Measurements from ENCODE around the gene LILRA1. TPM values are rescaled to one million over a fixed set of nuclear protein-coding genes. Genes with fewer than 3 reads are reported as not detected.
"Not testable (repeated sequence)": the region's sequence is repeated elsewhere in the genome, so short reads cannot be mapped to it uniquely, and the experiment has no call there.

LILRA1 gene
- total and polyA plus RNA-seq, 2 donors, result 0.32 to 0.33 TPM

GRCh38 chr19:54595680-54596436, 2.4 kb downstream of the LILRA1 start:
- WGBS, result 92% methylated on average over 26 of the region's 26 CpGs
- not testable (repeated sequence) for H3K36me3 ChIP-seq (ENCODE audit: control insufficient read depth in 2 of 2, insufficient read depth in 2 of 2, low read length in 1 of 2); H3K27me3 ChIP-seq (ENCODE audit: control insufficient read depth in 2 of 2, insufficient read depth in 1 of 2, low read length in 1 of 2); H3K9me3 ChIP-seq (ENCODE audit: control insufficient read depth in 2 of 2, insufficient read depth in 1 of 2, low read length in 1 of 2); H3K4me1 ChIP-seq (ENCODE audit: control insufficient read depth in 2 of 2, insufficient read depth in 2 of 2, low read length in 2 of 2); H3K27ac ChIP-seq (ENCODE audit: low read depth in 1 of 2, low read length in 1 of 2); DNase-seq (ENCODE audit: low read depth in 6 of 9, low spot score in 9 of 9); H3K4me3 ChIP-seq (ENCODE audit: low read length in 2 of 2)

- WGBS, result 84% methylated on average over 5 of the region's 5 CpGs
- Histone ChIP-seq H3K4me1 (ENCODE audit: control insufficient read depth in 2 of 2, insufficient read depth in 2 of 2, low read length in 2 of 2) (no peaks in the 10 kb centered on the region), H3K4me3 (ENCODE audit: low read length in 2 of 2) (no peak overlapping the region), H3K36me3 (ENCODE audit: control insufficient read depth in 2 of 2, insufficient read depth in 2 of 2, low read length in 1 of 2) (no peaks in the 10 kb centered on the region), H3K27me3 (ENCODE audit: control insufficient read depth in 2 of 2, insufficient read depth in 1 of 2, low read length in 1 of 2) (no peaks in the 10 kb centered on the region), H3K9me3 (ENCODE audit: control insufficient read depth in 2 of 2, insufficient read depth in 1 of 2, low read length in 1 of 2) (no peaks in the 10 kb centered on the region), H3K27ac (ENCODE audit: low read depth in 1 of 2, low read length in 1 of 2) (no peak overlapping the region)
- DNase-seq (ENCODE audit: low read depth in 6 of 9, low spot score in 9 of 9), result no peak
These were observed 6.8 kb downstream of the LILRA1 start for GRCh38 chr19:54600212-54600611.

- no peak for DNase-seq (ENCODE audit: low read depth in 6 of 9, low spot score in 9 of 9)
- 83% methylated on average over 4 of the region's 4 CpGs for WGBS
- no peaks in the 10 kb centered on the region for H3K9me3 ChIP-seq (ENCODE audit: control insufficient read depth in 2 of 2, insufficient read depth in 1 of 2, low read length in 1 of 2)
- H3K27ac ChIP-seq (ENCODE audit: low read depth in 1 of 2, low read length in 1 of 2), result no peak overlapping the region
- H3K36me3 ChIP-seq (ENCODE audit: control insufficient read depth in 2 of 2, insufficient read depth in 2 of 2, low read length in 1 of 2), result no peaks in the 10 kb centered on the region
- no peaks in the 10 kb centered on the region for H3K27me3 ChIP-seq (ENCODE audit: control insufficient read depth in 2 of 2, insufficient read depth in 1 of 2, low read length in 1 of 2)
- H3K4me3 ChIP-seq (ENCODE audit: low read length in 2 of 2), result no peak overlapping the region
- no peaks in the 10 kb centered on the region for H3K4me1 ChIP-seq (ENCODE audit: control insufficient read depth in 2 of 2, insufficient read depth in 2 of 2, low read length in 2 of 2)
These were observed 12.8 kb downstream of the LILRA1 start for GRCh38 chr19:54606230-54606629.

GRCh38 chr19:54606891-54607784, 13.7 kb downstream of the LILRA1 start:
- 89% methylated on average over 16 of the region's 16 CpGs for WGBS
- Histone ChIP-seq H3K4me1 (ENCODE audit: control insufficient read depth in 2 of 2, insufficient read depth in 2 of 2, low read length in 2 of 2) (no peaks in the 10 kb centered on the region), H3K36me3 (ENCODE audit: control insufficient read depth in 2 of 2, insufficient read depth in 2 of 2, low read length in 1 of 2) (no peaks in the 10 kb centered on the region), H3K27ac (ENCODE audit: low read depth in 1 of 2, low read length in 1 of 2) (no peak overlapping the region), H3K4me3 (ENCODE audit: low read length in 2 of 2) (no peak overlapping the region), H3K27me3 (ENCODE audit: control insufficient read depth in 2 of 2, insufficient read depth in 1 of 2, low read length in 1 of 2) (no peaks in the 10 kb centered on the region), H3K9me3 (ENCODE audit: control insufficient read depth in 2 of 2, insufficient read depth in 1 of 2, low read length in 1 of 2) (no peaks in the 10 kb centered on the region)
- no peak for DNase-seq (ENCODE audit: low read depth in 6 of 9, low spot score in 9 of 9)

GRCh38 chr19:54607785-54608150, 14.3 kb downstream of the LILRA1 start:
- Histone ChIP-seq H3K4me1 (ENCODE audit: control insufficient read depth in 2 of 2, insufficient read depth in 2 of 2, low read length in 2 of 2) (no peaks in the 10 kb centered on the region), H3K36me3 (ENCODE audit: control insufficient read depth in 2 of 2, insufficient read depth in 2 of 2, low read length in 1 of 2) (no peaks in the 10 kb centered on the region), H3K27me3 (ENCODE audit: control insufficient read depth in 2 of 2, insufficient read depth in 1 of 2, low read length in 1 of 2) (no peaks in the 10 kb centered on the region), H3K4me3 (ENCODE audit: low read length in 2 of 2) (no peak overlapping the region), H3K9me3 (ENCODE audit: control insufficient read depth in 2 of 2, insufficient read depth in 1 of 2, low read length in 1 of 2) (no peaks in the 10 kb centered on the region), H3K27ac (ENCODE audit: low read depth in 1 of 2, low read length in 1 of 2) (no peak overlapping the region)
- WGBS, result 82% methylated on average over 5 of the region's 5 CpGs
- no peak for DNase-seq (ENCODE audit: low read depth in 6 of 9, low spot score in 9 of 9)

- H3K9me3 ChIP-seq (ENCODE audit: control insufficient read depth in 2 of 2, insufficient read depth in 1 of 2, low read length in 1 of 2), result no peaks in the 10 kb centered on the region
- H3K4me3 ChIP-seq (ENCODE audit: low read length in 2 of 2), result no peak overlapping the region
- no peaks in the 10 kb centered on the region for H3K36me3 ChIP-seq (ENCODE audit: control insufficient read depth in 2 of 2, insufficient read depth in 2 of 2, low read length in 1 of 2)
- WGBS, result 90% methylated on average over 7 of the region's 7 CpGs
- H3K27ac ChIP-seq (ENCODE audit: low read depth in 1 of 2, low read length in 1 of 2), result no peak overlapping the region
- no peaks in the 10 kb centered on the region for H3K4me1 ChIP-seq (ENCODE audit: control insufficient read depth in 2 of 2, insufficient read depth in 2 of 2, low read length in 2 of 2)
- H3K27me3 ChIP-seq (ENCODE audit: control insufficient read depth in 2 of 2, insufficient read depth in 1 of 2, low read length in 1 of 2), result no peaks in the 10 kb centered on the region
- no peak for DNase-seq (ENCODE audit: low read depth in 6 of 9, low spot score in 9 of 9)
These were observed 14.8 kb downstream of the LILRA1 start for GRCh38 chr19:54608205-54608604.

GRCh38 chr19:54608792-54609191, 15.4 kb downstream of the LILRA1 start:
- Histone ChIP-seq H3K27ac (ENCODE audit: low read depth in 1 of 2, low read length in 1 of 2) (no peak overlapping the region), H3K9me3 (ENCODE audit: control insufficient read depth in 2 of 2, insufficient read depth in 1 of 2, low read length in 1 of 2) (no peaks in the 10 kb centered on the region), H3K4me1 (ENCODE audit: control insufficient read depth in 2 of 2, insufficient read depth in 2 of 2, low read length in 2 of 2) (no peaks in the 10 kb centered on the region), H3K4me3 (ENCODE audit: low read length in 2 of 2) (no peak overlapping the region), H3K27me3 (ENCODE audit: control insufficient read depth in 2 of 2, insufficient read depth in 1 of 2, low read length in 1 of 2) (no peaks in the 10 kb centered on the region), H3K36me3 (ENCODE audit: control insufficient read depth in 2 of 2, insufficient read depth in 2 of 2, low read length in 1 of 2) (no peaks in the 10 kb centered on the region)
- WGBS, result 89% methylated on average over 15 of the region's 15 CpGs
- DNase-seq (ENCODE audit: low read depth in 6 of 9, low spot score in 9 of 9), result no peak

- Histone ChIP-seq H3K36me3 (ENCODE audit: control insufficient read depth in 2 of 2, insufficient read depth in 2 of 2, low read length in 1 of 2) (no peaks in the 10 kb centered on the region), H3K4me3 (ENCODE audit: low read length in 2 of 2) (no peak overlapping the region), H3K4me1 (ENCODE audit: control insufficient read depth in 2 of 2, insufficient read depth in 2 of 2, low read length in 2 of 2) (no peaks in the 10 kb centered on the region), H3K27ac (ENCODE audit: low read depth in 1 of 2, low read length in 1 of 2) (no peak overlapping the region), H3K27me3 (ENCODE audit: control insufficient read depth in 2 of 2, insufficient read depth in 1 of 2, low read length in 1 of 2) (no peaks in the 10 kb centered on the region), H3K9me3 (ENCODE audit: control insufficient read depth in 2 of 2, insufficient read depth in 1 of 2, low read length in 1 of 2) (no peaks in the 10 kb centered on the region)
- WGBS, result 90% methylated on average over 26 of the region's 26 CpGs
- no peak for DNase-seq (ENCODE audit: low read depth in 6 of 9, low spot score in 9 of 9)
These were observed 15.9 kb downstream of the LILRA1 start for GRCh38 chr19:54609356-54609791.

GRCh38 chr19:54612428-54612827, 19.0 kb downstream of the LILRA1 start:
- H3K27ac ChIP-seq (ENCODE audit: low read depth in 1 of 2, low read length in 1 of 2), result no peak overlapping the region
- 94% methylated on average over 1 of the region's 1 CpG for WGBS
- H3K4me1 ChIP-seq (ENCODE audit: control insufficient read depth in 2 of 2, insufficient read depth in 2 of 2, low read length in 2 of 2), result no peaks in the 10 kb centered on the region
- no peak for DNase-seq (ENCODE audit: low read depth in 6 of 9, low spot score in 9 of 9)
- no peak overlapping the region for H3K4me3 ChIP-seq (ENCODE audit: low read length in 2 of 2)
- H3K9me3 ChIP-seq (ENCODE audit: control insufficient read depth in 2 of 2, insufficient read depth in 1 of 2, low read length in 1 of 2), result no peaks in the 10 kb centered on the region
- H3K36me3 ChIP-seq (ENCODE audit: control insufficient read depth in 2 of 2, insufficient read depth in 2 of 2, low read length in 1 of 2), result no peaks in the 10 kb centered on the region
- no peaks in the 10 kb centered on the region for H3K27me3 ChIP-seq (ENCODE audit: control insufficient read depth in 2 of 2, insufficient read depth in 1 of 2, low read length in 1 of 2)
